Measurements from ENCODE around the gene TBX5.

- TF ChIP-seq POLR2AphosphoS5 (IDR thresholded peaks at IDR 0.05; ENCODE audit: borderline replicate concordance, low read depth, low read length) (no peak), EZH2 (IDR thresholded peaks at IDR 0.05) (no peak)
These were observed 38.7 kb upstream of the TBX5 start for GRCh38 chr12:114444422-114445279.
